Measurements from ENCODE around the gene LIPT2. TPM values are rescaled to one million over a fixed set of nuclear protein-coding genes. Genes with fewer than 3 reads are reported as not detected.
A peak's percentile ranks its signal among the peaks of the same experiment; 100 is the strongest.
"Not testable (repeated sequence)": the region's sequence is repeated elsewhere in the genome, so short reads cannot be mapped to it uniquely, and the experiment has no call there.

The LIPT2 gene
- 1 to 10 TPM; 3.9 to 4.4 TPM for total RNA-seq

- intact Hi-C loops (cut with DNase I): no loop called here
- no peaks in the 10 kb centered on the region for H3K27me3 ChIP-seq
- peak within 1 kb of the TSS; percentile 86 for H3K4me3 ChIP-seq
- peak within 1 kb of the TSS; percentile 87 to 100 for H3K9ac ChIP-seq (ENCODE audit: low read depth in 2 of 2, low read length in 2 of 2)
- TF ChIP-seq CTCF (IDR thresholded peaks at IDR 0.05): no peak
- no peaks in the 10 kb centered on the region for H3K36me3 ChIP-seq
- DNase-seq: peak; percentile 98
- H3K4me1 ChIP-seq: no peaks in the 10 kb centered on the region
- peak within 1 kb of the TSS; percentile 100 for H3K27ac ChIP-seq
- H3K9me3 ChIP-seq: no peaks in the 10 kb centered on the region
Observed at GRCh38 chr11:74492974-74493790, at the start of gene LIPT2. Gene LIPT2 (minus strand): TSS chr11:74493724. CDS start chr11:74493703, 21 bp downstream.

DNA sequence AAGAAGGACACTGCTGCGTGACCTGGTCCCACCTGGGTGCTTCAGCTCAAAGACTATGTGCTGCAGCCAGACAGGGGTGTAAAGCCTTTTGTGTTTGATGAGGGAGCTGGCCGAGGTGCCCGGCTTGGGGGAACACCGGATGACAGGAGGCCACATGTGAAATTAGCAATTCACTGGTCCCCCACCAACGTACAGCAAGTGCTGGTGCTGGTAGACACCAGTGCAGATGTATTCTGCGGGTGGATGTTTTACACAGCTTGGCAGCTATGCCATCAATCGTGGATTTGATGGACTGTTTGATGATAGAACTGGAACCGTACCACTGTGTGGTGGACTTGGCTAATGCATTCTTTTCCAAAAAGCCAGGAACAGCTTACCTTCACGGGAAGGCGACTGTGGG lies 47.9 kb upstream of the LIPT2 start:
- Histone ChIP-seq H3K9ac (ENCODE audit: low read depth in 2 of 2, low read length in 2 of 2) (no peak overlapping the region), H3K4me3 (no peak overlapping the region), H3K9me3 (no peaks in the 10 kb centered on the region), H3K36me3 (no peaks in the 10 kb centered on the region), H3K4me1 (no peaks in the 10 kb centered on the region), H3K27me3 (no peaks in the 10 kb centered on the region), H3K27ac (no peak overlapping the region)
- no peak for DNase-seq
- no peak for TF ChIP-seq CTCF (IDR thresholded peaks at IDR 0.05)
- intact Hi-C loops (cut with DNase I): no loop called here

DNA sequence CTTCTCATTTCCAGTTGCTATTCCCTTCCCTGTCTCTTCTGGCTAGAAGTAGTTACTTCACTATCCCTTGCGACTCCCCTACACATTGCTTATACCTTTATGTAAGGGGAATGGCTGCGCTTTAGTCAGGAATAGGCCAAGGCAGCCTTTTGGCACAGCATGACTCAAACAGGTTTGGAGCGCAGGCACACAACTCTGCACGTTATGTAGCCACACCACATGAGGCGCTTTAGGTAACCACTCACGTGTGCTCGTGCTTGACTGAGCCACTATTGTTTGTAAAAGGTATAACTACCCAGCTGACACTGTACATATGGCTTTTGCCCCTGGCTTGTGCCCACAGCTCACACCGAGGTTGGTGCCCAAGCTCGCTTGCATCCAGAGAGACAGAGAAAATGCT lies 46.7 kb upstream of the LIPT2 start:
- no peaks in the 10 kb centered on the region for H3K27me3 ChIP-seq
- H3K4me3 ChIP-seq: no peak overlapping the region
- TF ChIP-seq CTCF (IDR thresholded peaks at IDR 0.05): no peak
- H3K9ac ChIP-seq (ENCODE audit: low read depth in 2 of 2, low read length in 2 of 2): no peak overlapping the region
- no peaks in the 10 kb centered on the region for H3K4me1 ChIP-seq
- DNase-seq: no peak
- H3K27ac ChIP-seq: no peak overlapping the region
- no peaks in the 10 kb centered on the region for H3K9me3 ChIP-seq
- intact Hi-C loops (cut with DNase I): no loop called here
- no peaks in the 10 kb centered on the region for H3K36me3 ChIP-seq

GRCh38 chr11:74538680-74539079 lies 45.2 kb upstream of the LIPT2 start:
- Histone ChIP-seq H3K4me3 (no peak overlapping the region), H3K9ac (ENCODE audit: low read depth in 2 of 2, low read length in 2 of 2) (no peak overlapping the region), H3K27me3 (no peaks in the 10 kb centered on the region), H3K36me3 (no peaks in the 10 kb centered on the region), H3K27ac (no peak overlapping the region), H3K4me1 (no peaks in the 10 kb centered on the region), H3K9me3 (no peaks in the 10 kb centered on the region)
- no peak for TF ChIP-seq CTCF (IDR thresholded peaks at IDR 0.05)
- intact Hi-C loops (cut with DNase I): no loop called here
- DNase-seq: no peak

GRCh38 chr11:74535371-74536160 lies 42.0 kb upstream of the LIPT2 start:
- no peak for DNase-seq
- no peak overlapping the region for H3K27ac ChIP-seq
- H3K9ac ChIP-seq (ENCODE audit: low read depth in 2 of 2, low read length in 2 of 2): no peak overlapping the region
- H3K4me3 ChIP-seq: no peak overlapping the region
- intact Hi-C loops (cut with DNase I): no loop called here
- no peaks in the 10 kb centered on the region for H3K4me1 ChIP-seq
- no peaks in the 10 kb centered on the region for H3K27me3 ChIP-seq
- TF ChIP-seq CTCF (IDR thresholded peaks at IDR 0.05): no peak
- no peaks in the 10 kb centered on the region for H3K36me3 ChIP-seq
- H3K9me3 ChIP-seq: no peaks in the 10 kb centered on the region

DNA sequence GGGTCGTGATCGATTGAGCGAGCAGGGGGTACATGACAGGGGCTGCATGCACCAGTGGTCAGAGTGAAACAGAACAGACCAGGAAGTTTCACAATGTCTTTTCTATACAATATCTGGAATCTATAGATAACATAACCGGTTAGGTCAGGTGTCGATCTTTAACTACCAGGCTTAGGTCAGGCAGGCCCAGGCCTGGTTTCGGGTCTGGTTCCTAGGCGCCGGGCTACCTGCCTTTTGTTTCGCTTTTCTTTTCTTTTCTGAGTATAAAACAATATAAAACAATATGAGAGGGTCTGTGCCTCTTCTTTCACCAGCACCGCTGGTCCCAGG lies 41.4 kb upstream of the LIPT2 start:
- DNase-seq; H3K4me3 ChIP-seq; intact Hi-C loops (cut with DNase I); H3K27me3 ChIP-seq; H3K9me3 ChIP-seq; H3K4me1 ChIP-seq; H3K27ac ChIP-seq; H3K9ac ChIP-seq (ENCODE audit: low read depth in 2 of 2, low read length in 2 of 2); H3K36me3 ChIP-seq: not testable (repeated sequence)

Measured in colonic mucosa (tissue), 4 donors.